H7 (cell line): ENCODE results near the gene SUDS3. TPM values are rescaled to one million over a fixed set of nuclear protein-coding genes. Genes with fewer than 3 reads are reported as not detected.
A peak's percentile ranks its signal among the peaks of the same experiment; 100 is the strongest.

ENCODE experiments used
- DNase-seq: peaks from one replicate; pipeline ENCODE4 v3.0.0; 2012
- H3K27me3 ChIP-seq: 2 replicates; pipeline ENCODE4 v1.6.0; 2011; ENCODE audit warnings: mild to moderate bottlenecking, low read length; ENCODE audit not compliant: control insufficient read depth, insufficient read depth
- H3K36me3 ChIP-seq: replicated peaks from 2 replicates; pipeline ENCODE4 v1.5.1; 2011; ENCODE audit warnings: low read length; ENCODE audit not compliant: control insufficient read depth, insufficient read depth
- H3K4me3 ChIP-seq: 2 replicates; pipeline ENCODE4 v1.5.1; 2011; ENCODE audit warnings: low read depth, mild to moderate bottlenecking, control low read depth, low read length, moderate library complexity; ENCODE audit not compliant: insufficient read depth
- total RNA-seq: library from RNA; depleted of rRNA; stranded (reverse); fragments of >200 nt; shearing (Covaris generic); gene quantifications from 2 replicates; pipeline ENCODE4 v1.2.3, GENCODE V29; 2014; rRNA removed

Gene SUDS3
- total RNA-seq, 1 experiment from 2014 or later: 33.9 TPM

GRCh38 chr12:118436002-118436730 lies 59.8 kb downstream of the SUDS3 start:
- DNase-seq: peak; percentile 52
- Histone ChIP-seq H3K27me3 (no peaks in the 10 kb centered on the region), H3K36me3 (no peaks in the 10 kb centered on the region), H3K4me3 (no peak overlapping the region)

- Histone ChIP-seq H3K4me3 (no peak overlapping the region), H3K36me3 (no peaks in the 10 kb centered on the region), H3K27me3 (no peaks in the 10 kb centered on the region)
- DNase-seq: no peak
These were observed 60.6 kb downstream of the SUDS3 start for GRCh38 chr12:118436986-118437385.

- H3K4me3 ChIP-seq: no peak overlapping the region
- H3K27me3 ChIP-seq: no peaks in the 10 kb centered on the region
- H3K36me3 ChIP-seq: no peaks in the 10 kb centered on the region
- no peak for DNase-seq
These were observed 62.7 kb downstream of the SUDS3 start for GRCh38 chr12:118439068-118439467.

GRCh38 chr12:118446247-118446646 lies 69.9 kb downstream of the SUDS3 start:
- Histone ChIP-seq H3K4me3 (no peak overlapping the region), H3K36me3 (no peaks in the 10 kb centered on the region), H3K27me3 (no peaks in the 10 kb centered on the region)
- DNase-seq: no peak

GRCh38 chr12:118447181-118447580 lies 70.8 kb downstream of the SUDS3 start:
- H3K36me3 ChIP-seq: no peaks in the 10 kb centered on the region
- H3K27me3 ChIP-seq: no peaks in the 10 kb centered on the region
- no peak for DNase-seq
- H3K4me3 ChIP-seq: no peak overlapping the region

- DNase-seq: no peak
- Histone ChIP-seq H3K36me3 (no peaks in the 10 kb centered on the region), H3K27me3 (no peaks in the 10 kb centered on the region), H3K4me3 (no peak overlapping the region)
These were observed 72.0 kb downstream of the SUDS3 start for GRCh38 chr12:118448341-118448740.

- DNase-seq: no peak
- Histone ChIP-seq H3K36me3 (no peaks in the 10 kb centered on the region), H3K4me3 (no peak overlapping the region), H3K27me3 (no peaks in the 10 kb centered on the region)
These were observed 79.0 kb downstream of the SUDS3 start for GRCh38 chr12:118455327-118455726.

- DNase-seq: no peak
These were observed 80.4 kb downstream of the SUDS3 start for GRCh38 chr12:118456741-118457140.

GRCh38 chr12:118459110-118459509 lies 82.8 kb downstream of the SUDS3 start:
- H3K4me3 ChIP-seq: no peak overlapping the region
- DNase-seq: no peak
- H3K36me3 ChIP-seq: no peaks in the 10 kb centered on the region
- no peaks in the 10 kb centered on the region for H3K27me3 ChIP-seq

More at GRCh38 chr12:118456741-118457140, 80.4 kb downstream of the SUDS3 start:
- no peaks in the 10 kb centered on the region for H3K27me3 ChIP-seq
- no peak overlapping the region for H3K4me3 ChIP-seq
- H3K36me3 ChIP-seq: no peaks in the 10 kb centered on the region

- no peak for DNase-seq
- Histone ChIP-seq H3K4me3 (no peak overlapping the region), H3K36me3 (no peaks in the 10 kb centered on the region), H3K27me3 (no peaks in the 10 kb centered on the region)
These were observed 87.3 kb downstream of the SUDS3 start for GRCh38 chr12:118463677-118464076.

- no peak overlapping the region for H3K4me3 ChIP-seq
- DNase-seq: no peak
- H3K27me3 ChIP-seq: no peaks in the 10 kb centered on the region
- no peaks in the 10 kb centered on the region for H3K36me3 ChIP-seq
These were observed 89.4 kb downstream of the SUDS3 start for GRCh38 chr12:118465706-118466105.

Other genes with a start within 250 kb of the SUDS3 start
- 338 and 372 TPM in 2 replicates for gene PEBP1, start 240.4 kb upstream of the SUDS3 start, total RNA-seq
- gene TAOK3, start 3.6 kb upstream of the SUDS3 start, total RNA-seq: 3.5 and 5.9 TPM in 2 replicates